ENCODE measurements around the gene EIF2AK2.

GRCh38 chr2:37119157-37119556, 37.6 kb downstream of the EIF2AK2 start:
- no peak for TF ChIP-seq POLR2A (IDR thresholded peaks at IDR 0.05)
- TF ChIP-seq CTCF (IDR thresholded peaks at IDR 0.05): no peak
- TF ChIP-seq POLR2AphosphoS5 (IDR thresholded peaks at IDR 0.05): no peak

Measured in breast epithelium (tissue), 3 donors.